WTC11 (cell line): ENCODE data around the gene GUCY2D. TPM values are rescaled to one million over a fixed set of nuclear protein-coding genes. Genes with fewer than 3 reads are reported as not detected.

Experiments
- ATAC-seq: fragments of 200-7000 bp; cut with Tn5 transposase; 2 replicates; pipeline ENCODE4 v1.10.0; 2021; ENCODE audit warnings: mild to moderate bottlenecking, moderate library complexity
- CTCF ChIA-PET: fragments of 300-600 bp; sonication (Branson Sonifier 250); formaldehyde crosslinking; loops from one replicate; lab custom pipeline; 2021; ENCODE audit warnings: antibody characterized with exemption; lab: Charles Lee
- POLR2A ChIA-PET: fragments of 350-600 bp; sonication (Branson Sonifier 250); formaldehyde crosslinking; loops from one replicate; lab custom pipeline; 2021; ENCODE audit warnings: antibody characterized with exemption; lab: Charles Lee
- DNase-seq: peaks from one replicate; pipeline ENCODE4 v3.0.0; 2021; ENCODE audit warnings: low spot score
- H3K27ac Mint-ChIP-seq: 2 replicates; pipeline ENCODE4 v1.8.0; 2021; ENCODE audit warnings: mixed read lengths
- H3K27me3 Mint-ChIP-seq: 2 replicates; pipeline ENCODE4 v1.8.0; 2021; ENCODE audit warnings: low read depth, mild to moderate bottlenecking, moderate library complexity, mixed read lengths
- H3K36me3 Mint-ChIP-seq: 2 replicates; pipeline ENCODE4 v1.8.0; 2021; ENCODE audit warnings: mixed read lengths
- H3K4me1 Mint-ChIP-seq: 2 replicates; pipeline ENCODE4 v1.8.0; 2022; ENCODE audit warnings: mixed read lengths
- H3K4me3 Mint-ChIP-seq: 2 replicates; pipeline ENCODE4 v1.8.0; 2021; ENCODE audit warnings: mild to moderate bottlenecking, moderate library complexity, mixed read lengths
- H3K9me3 Mint-ChIP-seq: 2 replicates; pipeline ENCODE4 v1.8.0; 2021; ENCODE audit warnings: mixed read lengths
- ATF1 ChIP-seq: sonication (generic); formaldehyde crosslinking; IDR thresholded peaks from 2 replicates; pipeline ENCODE4 v1.8.1; 2023; ENCODE audit warnings: mild to moderate bottlenecking, moderate library complexity, missing genetic modification reagents
- CREM ChIP-seq: sonication (generic); formaldehyde crosslinking; IDR thresholded peaks from 2 replicates; pipeline ENCODE4 v1.8.1; 2022; ENCODE audit warnings: mild to moderate bottlenecking, missing genetic modification reagents, moderate library complexity
- EMX1 ChIP-seq: fragments of 250-450 bp; sonication (Bioruptor Pico); IDR thresholded peaks from 2 replicates; pipeline ENCODE4 v1.8.0; 2021; ENCODE audit warnings: mild to moderate bottlenecking
- JUN ChIP-seq: sonication (generic); formaldehyde crosslinking; IDR thresholded peaks from 2 replicates; pipeline ENCODE4 v1.8.0; 2023; ENCODE audit warnings: mild to moderate bottlenecking, missing genetic modification reagents
- MYBL2 ChIP-seq: sonication (generic); formaldehyde crosslinking; IDR thresholded peaks from 2 replicates; pipeline ENCODE4 v1.8.1; 2023; ENCODE audit warnings: mild to moderate bottlenecking, moderate library complexity, missing genetic modification reagents
- PRDM15 ChIP-seq: sonication (generic); formaldehyde crosslinking; IDR thresholded peaks from 2 replicates; pipeline ENCODE4 v1.8.0; 2022; ENCODE audit warnings: missing genetic modification reagents
- RORB ChIP-seq: fragments of 250-450 bp; sonication (Bioruptor Pico); IDR thresholded peaks from 2 replicates; pipeline ENCODE4 v1.9.0; 2021; ENCODE audit warnings: mild to moderate bottlenecking
- SMAD3 ChIP-seq: sonication (generic); formaldehyde crosslinking; IDR thresholded peaks from 2 replicates; pipeline ENCODE4 v1.8.0; 2022; ENCODE audit warnings: missing genetic modification reagents, mild to moderate bottlenecking, borderline replicate concordance
- SOX15 ChIP-seq: fragments of 250-450 bp; sonication (Bioruptor Pico); IDR thresholded peaks from 2 replicates; pipeline ENCODE4 v1.9.0; 2021; ENCODE audit warnings: mild to moderate bottlenecking
- ZNF396 ChIP-seq: fragments of 250-450 bp; sonication (Bioruptor Pico); IDR thresholded peaks from 2 replicates; pipeline ENCODE4 v1.8.0; 2021; ENCODE audit warnings: mild to moderate bottlenecking, moderate library complexity, borderline replicate concordance
- ZNF512 ChIP-seq: sonication (generic); formaldehyde crosslinking; IDR thresholded peaks from 2 replicates; pipeline ENCODE4 v1.8.1; 2022; ENCODE audit warnings: missing genetic modification reagents, borderline replicate concordance
- total RNA-seq: library from RNA; stranded (reverse); gene quantifications from 3 replicates; pipeline ENCODE4 v1.2.3, GENCODE V29; 2021
- TF ChIP-seq, protein P1 (sequence below): sonication (generic); formaldehyde crosslinking; IDR thresholded peaks from 2 replicates; pipeline ENCODE4 v1.8.1; 2022; ENCODE audit warnings: low read depth, mild to moderate bottlenecking, moderate library complexity, missing genetic modification reagents, borderline replicate concordance
- TF ChIP-seq, protein P2 (sequence below): sonication (generic); formaldehyde crosslinking; conservative IDR thresholded peaks from 2 replicates; pipeline ENCODE4 v1.8.1; 2022; ENCODE audit warnings: mild to moderate bottlenecking, missing genetic modification reagents
- TF ChIP-seq, protein P3 (sequence below): sonication (generic); formaldehyde crosslinking; conservative IDR thresholded peaks from 2 replicates; pipeline ENCODE4 v1.8.1; 2023; ENCODE audit warnings: mild to moderate bottlenecking, low read depth, missing genetic modification reagents, moderate library complexity

Gene GUCY2D
- total RNA-seq, 1 experiment from 2014 or later = 0.87 TPM

GRCh38 chr17:7977805-7978204 lies 24.6 kb upstream of the GUCY2D start (continued):
- no peak for TF ChIP-seq PRDM15
- TF ChIP-seq CREM (CRISPR knock-in tag) = no peak
- no peak for TF ChIP-seq SMAD3
- TF ChIP-seq, protein P1, sequence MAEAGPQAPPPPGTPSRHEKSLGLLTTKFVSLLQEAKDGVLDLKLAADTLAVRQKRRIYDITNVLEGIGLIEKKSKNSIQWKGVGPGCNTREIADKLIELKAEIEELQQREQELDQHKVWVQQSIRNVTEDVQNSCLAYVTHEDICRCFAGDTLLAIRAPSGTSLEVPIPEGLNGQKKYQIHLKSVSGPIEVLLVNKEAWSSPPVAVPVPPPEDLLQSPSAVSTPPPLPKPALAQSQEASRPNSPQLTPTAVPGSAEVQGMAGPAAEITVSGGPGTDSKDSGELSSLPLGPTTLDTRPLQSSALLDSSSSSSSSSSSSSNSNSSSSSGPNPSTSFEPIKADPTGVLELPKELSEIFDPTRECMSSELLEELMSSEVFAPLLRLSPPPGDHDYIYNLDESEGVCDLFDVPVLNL (CRISPR knock-in tag) = no peak

DNA sequence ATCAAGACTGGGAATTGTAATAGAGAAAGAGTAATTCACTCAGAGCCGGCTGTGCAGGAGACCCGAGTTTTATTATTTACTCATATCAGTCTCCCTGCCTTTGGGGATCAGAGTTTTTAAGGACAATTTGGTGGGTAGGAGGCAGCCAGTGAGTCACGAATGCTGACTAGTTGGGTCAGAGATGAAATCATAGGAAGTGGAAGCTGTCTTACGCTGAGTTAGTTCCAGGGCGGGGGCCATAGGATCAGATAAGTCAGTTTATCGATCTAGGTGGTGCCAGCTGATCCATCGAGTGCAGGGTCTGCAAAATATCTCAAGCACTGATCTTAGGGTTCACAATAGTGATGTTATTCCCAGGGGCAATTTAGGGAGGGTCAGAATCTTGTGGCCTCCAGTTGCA lies 20.2 kb upstream of the GUCY2D start:
- peaks cover 11% of the 10 kb centered on the region for H3K27me3 Mint-ChIP-seq
- POLR2A ChIA-PET = no interaction called here
- no peak for ATAC-seq
- no peaks in the 10 kb centered on the region for H3K9me3 Mint-ChIP-seq
- H3K4me3 Mint-ChIP-seq = no peak overlapping the region
- H3K27ac Mint-ChIP-seq = no peak overlapping the region
- DNase-seq = no peak
- CTCF ChIA-PET = interaction anchor here (0.6 to 4.3 kb wide), 8 partner anchors 7 to 245 kb away, joined by 3 to 36 read pairs (median 4); no protein-coding TSS in a partner anchor
- H3K36me3 Mint-ChIP-seq = no peaks in the 10 kb centered on the region
- no peak for TF ChIP-seq RORB (CRISPR knock-in tag)
- TF ChIP-seq, protein P2, sequence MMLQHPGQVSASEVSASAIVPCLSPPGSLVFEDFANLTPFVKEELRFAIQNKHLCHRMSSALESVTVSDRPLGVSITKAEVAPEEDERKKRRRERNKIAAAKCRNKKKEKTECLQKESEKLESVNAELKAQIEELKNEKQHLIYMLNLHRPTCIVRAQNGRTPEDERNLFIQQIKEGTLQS (CRISPR knock-in tag) = no peak
- TF ChIP-seq JUN (CRISPR knock-in tag) = no peak
- TF ChIP-seq MYBL2 (CRISPR knock-in tag) = no peak
- TF ChIP-seq SOX15 (CRISPR knock-in tag) = no peak
- peaks cover 5% of the 10 kb centered on the region for H3K4me1 Mint-ChIP-seq

- Mint-ChIP-seq H3K27ac (no peak overlapping the region), H3K4me3 (no peak overlapping the region), H3K36me3 (no peaks in the 10 kb centered on the region), H3K4me1 (peaks cover 10% of the 10 kb centered on the region), H3K27me3 (peaks cover 13% of the 10 kb centered on the region), H3K9me3 (no peaks in the 10 kb centered on the region)
- DNase-seq (no peak), ATAC-seq (no peak)
- ChIA-PET POLR2A (no interaction called here), CTCF (interaction anchor here (0.7 to 1.6 kb wide), 8 partner anchors 12 to 245 kb away, joined by 3 to 8 read pairs (median 4); no protein-coding TSS in a partner anchor)
- TF ChIP-seq ATF1 = no peak
- TF ChIP-seq EMX1 (CRISPR knock-in tag) = no peak
- TF ChIP-seq PRDM15 = no peak
- TF ChIP-seq ZNF512 (CRISPR knock-in tag) = no peak
- TF ChIP-seq SMAD3 = no peak
- no peak for TF ChIP-seq ZNF396 (CRISPR knock-in tag)
- TF ChIP-seq, protein P3, sequence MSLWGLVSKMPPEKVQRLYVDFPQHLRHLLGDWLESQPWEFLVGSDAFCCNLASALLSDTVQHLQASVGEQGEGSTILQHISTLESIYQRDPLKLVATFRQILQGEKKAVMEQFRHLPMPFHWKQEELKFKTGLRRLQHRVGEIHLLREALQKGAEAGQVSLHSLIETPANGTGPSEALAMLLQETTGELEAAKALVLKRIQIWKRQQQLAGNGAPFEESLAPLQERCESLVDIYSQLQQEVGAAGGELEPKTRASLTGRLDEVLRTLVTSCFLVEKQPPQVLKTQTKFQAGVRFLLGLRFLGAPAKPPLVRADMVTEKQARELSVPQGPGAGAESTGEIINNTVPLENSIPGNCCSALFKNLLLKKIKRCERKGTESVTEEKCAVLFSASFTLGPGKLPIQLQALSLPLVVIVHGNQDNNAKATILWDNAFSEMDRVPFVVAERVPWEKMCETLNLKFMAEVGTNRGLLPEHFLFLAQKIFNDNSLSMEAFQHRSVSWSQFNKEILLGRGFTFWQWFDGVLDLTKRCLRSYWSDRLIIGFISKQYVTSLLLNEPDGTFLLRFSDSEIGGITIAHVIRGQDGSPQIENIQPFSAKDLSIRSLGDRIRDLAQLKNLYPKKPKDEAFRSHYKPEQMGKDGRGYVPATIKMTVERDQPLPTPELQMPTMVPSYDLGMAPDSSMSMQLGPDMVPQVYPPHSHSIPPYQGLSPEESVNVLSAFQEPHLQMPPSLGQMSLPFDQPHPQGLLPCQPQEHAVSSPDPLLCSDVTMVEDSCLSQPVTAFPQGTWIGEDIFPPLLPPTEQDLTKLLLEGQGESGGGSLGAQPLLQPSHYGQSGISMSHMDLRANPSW (CRISPR knock-in tag) = no peak
These were observed 19.7 kb upstream of the GUCY2D start for GRCh38 chr17:7982666-7983065.
